ENCODE data around the gene PLCB4. TPM values are rescaled to one million over a fixed set of nuclear protein-coding genes. Genes with fewer than 3 reads are reported as not detected.

Gene PLCB4
- polyA plus RNA-seq, 1 donor (not counting 4 experiments of a cell fraction or from before 2014, with no cell fraction given): 4.1 TPM

- no peaks in the 10 kb centered on the region for H3K9me1 ChIP-seq (ENCODE audit: control insufficient read depth, extremely low read depth, insufficient read depth, low read length)
- H3K79me2 ChIP-seq (ENCODE audit: control insufficient read depth, insufficient read depth, low read length): no peaks in the 10 kb centered on the region
- H2AFZ ChIP-seq (ENCODE audit: control insufficient read depth, low read length): no peak overlapping the region
- H3K27ac ChIP-seq (ENCODE audit: control insufficient read depth, insufficient read depth, low read length): peak overlapping the region; percentile 63
- dilution Hi-C loops (cut with MboI; ENCODE audit: extremely low pct_ligation_motif_present, low sequenced_read_pairs): no loop called here
- peaks cover 12% of the 10 kb centered on the region for H3K4me1 ChIP-seq (ENCODE audit: control insufficient read depth, extremely low read depth, insufficient read depth, low read length)
- no peak overlapping the region for H3K4me2 ChIP-seq (ENCODE audit: control insufficient read depth, extremely low read depth, insufficient read depth, low read depth, low read length)
- H3K4me3 ChIP-seq (ENCODE audit: control insufficient read depth in 2 of 3, extremely low read depth in 1 of 3, insufficient read depth in 2 of 3, low read depth in 1 of 3, low read length in 3 of 3): no peak overlapping the region
- TF ChIP-seq CTCF (optimal IDR thresholded peaks at IDR 0.05 in 1 of 3, IDR thresholded peaks at IDR 0.05 in 1 of 3, conservative IDR thresholded peaks at IDR 0.05 in 1 of 3; ENCODE audit: extremely low read depth in 1 of 3, insufficient read depth in 2 of 3, low read length in 3 of 3) (no peak), EZH2 (IDR thresholded peaks at IDR 0.05; ENCODE audit: low read length) (no peak)
- H3K36me3 ChIP-seq (ENCODE audit: control insufficient read depth in 2 of 2, extremely low read depth in 1 of 2, insufficient read depth in 2 of 2, low read length in 2 of 2): no peaks in the 10 kb centered on the region
- no peaks in the 10 kb centered on the region for H3K27me3 ChIP-seq (ENCODE audit: control insufficient read depth, extremely low read depth, insufficient read depth, low read length)
- DNase-seq (ENCODE audit: low read depth, low spot score) (no peak), FAIRE-seq (no peak)
- no peaks in the 10 kb centered on the region for H4K20me1 ChIP-seq (ENCODE audit: control insufficient read depth, extremely low read depth, insufficient read depth, low read length)
- H3K9ac ChIP-seq (ENCODE audit: control insufficient read depth, extremely low read depth, insufficient read depth, low read length): no peak overlapping the region
- H3K9me3 ChIP-seq (ENCODE audit: control insufficient read depth, low read depth, low read length): no peaks in the 10 kb centered on the region
These were observed 16.8 kb upstream of the PLCB4 start for GRCh38 chr20:9052136-9052535.

GRCh38 chr20:9053108-9053507 lies 15.8 kb upstream of the PLCB4 start:
- H3K27me3 ChIP-seq (ENCODE audit: control insufficient read depth, extremely low read depth, insufficient read depth, low read length): no peaks in the 10 kb centered on the region
- no peak overlapping the region for H3K4me2 ChIP-seq (ENCODE audit: control insufficient read depth, extremely low read depth, insufficient read depth, low read depth, low read length)
- H4K20me1 ChIP-seq (ENCODE audit: control insufficient read depth, extremely low read depth, insufficient read depth, low read length): no peaks in the 10 kb centered on the region
- dilution Hi-C loops (cut with MboI; ENCODE audit: extremely low pct_ligation_motif_present, low sequenced_read_pairs): no loop called here
- H3K79me2 ChIP-seq (ENCODE audit: control insufficient read depth, insufficient read depth, low read length): no peaks in the 10 kb centered on the region
- H3K36me3 ChIP-seq (ENCODE audit: control insufficient read depth in 2 of 2, extremely low read depth in 1 of 2, insufficient read depth in 2 of 2, low read length in 2 of 2): no peaks in the 10 kb centered on the region
- FAIRE-seq (no peak), DNase-seq (ENCODE audit: low read depth, low spot score) (no peak)
- no peak overlapping the region for H3K27ac ChIP-seq (ENCODE audit: control insufficient read depth, insufficient read depth, low read length)
- H3K4me1 ChIP-seq (ENCODE audit: control insufficient read depth, extremely low read depth, insufficient read depth, low read length): peaks cover 12% of the 10 kb centered on the region
- no peak overlapping the region for H3K9ac ChIP-seq (ENCODE audit: control insufficient read depth, extremely low read depth, insufficient read depth, low read length)
- no peak overlapping the region for H2AFZ ChIP-seq (ENCODE audit: control insufficient read depth, low read length)
- no peak overlapping the region for H3K4me3 ChIP-seq (ENCODE audit: control insufficient read depth in 2 of 3, extremely low read depth in 1 of 3, insufficient read depth in 2 of 3, low read depth in 1 of 3, low read length in 3 of 3)
- no peaks in the 10 kb centered on the region for H3K9me3 ChIP-seq (ENCODE audit: control insufficient read depth, low read depth, low read length)
- H3K9me1 ChIP-seq (ENCODE audit: control insufficient read depth, extremely low read depth, insufficient read depth, low read length): no peaks in the 10 kb centered on the region
- TF ChIP-seq EZH2 (IDR thresholded peaks at IDR 0.05; ENCODE audit: low read length): no peak
- TF ChIP-seq CTCF (optimal IDR thresholded peaks at IDR 0.05 in 1 of 3, IDR thresholded peaks at IDR 0.05 in 1 of 3, conservative IDR thresholded peaks at IDR 0.05 in 1 of 3; ENCODE audit: extremely low read depth in 1 of 3, insufficient read depth in 2 of 3, low read length in 3 of 3): no peak
